Stomach (tissue), 4 donors: ENCODE results near the gene RINL.

Source experiments
- EP300 ChIP-seq: sonication (generic); formaldehyde crosslinking; IDR thresholded peaks from one replicate; pipeline ENCODE4 v1.6.1; 2017; ENCODE audit warnings: antibody characterized with exemption
- POLR2A ChIP-seq, 4 donors: fragments of 450-650 bp; IDR thresholded peaks; one replicate each; pipeline ENCODE4 v1.6.1; 2016; ENCODE audit warnings: antibody characterized with exemption in 4 of 4, control low read depth in 2 of 4, mild to moderate bottlenecking in 1 of 4, moderate library complexity in 1 of 4
- POLR2AphosphoS5 ChIP-seq, 3 donors: sonication (generic); formaldehyde crosslinking; IDR thresholded peaks; one replicate each; pipeline ENCODE4 v1.6.1; 2016; ENCODE audit warnings: antibody characterized with exemption in 3 of 3
- TF ChIP-seq, protein P1 (sequence below), 7 experiments: fragments of 450-650 bp in 4 of 7; fragments of 200-600 bp in 3 of 7; sonication (generic) in 3 of 7; IDR thresholded peaks; one replicate each; pipeline ENCODE4 v1.5.1; 2016 to 2019; ENCODE audit warnings: antibody characterized with exemption in 7 of 7, control low read depth in 2 of 7, mild to moderate bottlenecking in 1 of 7

DNA sequence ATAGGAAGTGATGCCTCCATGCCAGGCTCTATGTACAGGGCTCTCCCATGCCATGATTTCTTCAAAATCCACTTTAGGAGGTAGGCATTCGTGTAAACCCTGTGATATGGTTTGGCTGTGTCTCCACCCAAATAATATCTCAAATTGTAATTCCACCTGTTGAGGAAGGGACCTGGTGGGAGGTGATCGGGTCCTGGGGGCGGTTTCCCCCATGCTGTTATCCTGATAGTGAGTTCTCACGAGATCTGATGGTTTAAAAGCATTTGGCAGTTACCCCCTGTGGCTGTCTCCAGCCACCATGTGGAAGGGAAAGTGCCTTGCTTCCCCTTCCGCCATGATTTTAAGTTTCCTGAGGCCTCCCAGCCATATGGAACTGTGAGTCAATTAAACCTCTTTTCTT is 44.4 kb upstream of the RINL start:
- TF ChIP-seq, protein P1, sequence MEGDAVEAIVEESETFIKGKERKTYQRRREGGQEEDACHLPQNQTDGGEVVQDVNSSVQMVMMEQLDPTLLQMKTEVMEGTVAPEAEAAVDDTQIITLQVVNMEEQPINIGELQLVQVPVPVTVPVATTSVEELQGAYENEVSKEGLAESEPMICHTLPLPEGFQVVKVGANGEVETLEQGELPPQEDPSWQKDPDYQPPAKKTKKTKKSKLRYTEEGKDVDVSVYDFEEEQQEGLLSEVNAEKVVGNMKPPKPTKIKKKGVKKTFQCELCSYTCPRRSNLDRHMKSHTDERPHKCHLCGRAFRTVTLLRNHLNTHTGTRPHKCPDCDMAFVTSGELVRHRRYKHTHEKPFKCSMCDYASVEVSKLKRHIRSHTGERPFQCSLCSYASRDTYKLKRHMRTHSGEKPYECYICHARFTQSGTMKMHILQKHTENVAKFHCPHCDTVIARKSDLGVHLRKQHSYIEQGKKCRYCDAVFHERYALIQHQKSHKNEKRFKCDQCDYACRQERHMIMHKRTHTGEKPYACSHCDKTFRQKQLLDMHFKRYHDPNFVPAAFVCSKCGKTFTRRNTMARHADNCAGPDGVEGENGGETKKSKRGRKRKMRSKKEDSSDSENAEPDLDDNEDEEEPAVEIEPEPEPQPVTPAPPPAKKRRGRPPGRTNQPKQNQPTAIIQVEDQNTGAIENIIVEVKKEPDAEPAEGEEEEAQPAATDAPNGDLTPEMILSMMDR (IDR thresholded peaks at IDR 0.05): no peak
- TF ChIP-seq EP300 (no peak), POLR2A (IDR thresholded peaks at IDR 0.05) (no peak), POLR2AphosphoS5 (IDR thresholded peaks at IDR 0.05) (no peak)
